NCI-H82 treated with DMSO at 0.1 percent for 48 hours (cell line): ENCODE measurements around the gene LHFPL4.
"Not testable (repeated sequence)": the region's sequence is repeated elsewhere in the genome, so short reads cannot be mapped to it uniquely, and the experiment has no call there.

ENCODE experiments used
- DNase-seq: peaks from one replicate; lab custom pipeline; 2025; ENCODE audit not compliant: unreplicated experiment; lab: John Stamatoyannopoulos, UW

LHFPL4 gene

DNA sequence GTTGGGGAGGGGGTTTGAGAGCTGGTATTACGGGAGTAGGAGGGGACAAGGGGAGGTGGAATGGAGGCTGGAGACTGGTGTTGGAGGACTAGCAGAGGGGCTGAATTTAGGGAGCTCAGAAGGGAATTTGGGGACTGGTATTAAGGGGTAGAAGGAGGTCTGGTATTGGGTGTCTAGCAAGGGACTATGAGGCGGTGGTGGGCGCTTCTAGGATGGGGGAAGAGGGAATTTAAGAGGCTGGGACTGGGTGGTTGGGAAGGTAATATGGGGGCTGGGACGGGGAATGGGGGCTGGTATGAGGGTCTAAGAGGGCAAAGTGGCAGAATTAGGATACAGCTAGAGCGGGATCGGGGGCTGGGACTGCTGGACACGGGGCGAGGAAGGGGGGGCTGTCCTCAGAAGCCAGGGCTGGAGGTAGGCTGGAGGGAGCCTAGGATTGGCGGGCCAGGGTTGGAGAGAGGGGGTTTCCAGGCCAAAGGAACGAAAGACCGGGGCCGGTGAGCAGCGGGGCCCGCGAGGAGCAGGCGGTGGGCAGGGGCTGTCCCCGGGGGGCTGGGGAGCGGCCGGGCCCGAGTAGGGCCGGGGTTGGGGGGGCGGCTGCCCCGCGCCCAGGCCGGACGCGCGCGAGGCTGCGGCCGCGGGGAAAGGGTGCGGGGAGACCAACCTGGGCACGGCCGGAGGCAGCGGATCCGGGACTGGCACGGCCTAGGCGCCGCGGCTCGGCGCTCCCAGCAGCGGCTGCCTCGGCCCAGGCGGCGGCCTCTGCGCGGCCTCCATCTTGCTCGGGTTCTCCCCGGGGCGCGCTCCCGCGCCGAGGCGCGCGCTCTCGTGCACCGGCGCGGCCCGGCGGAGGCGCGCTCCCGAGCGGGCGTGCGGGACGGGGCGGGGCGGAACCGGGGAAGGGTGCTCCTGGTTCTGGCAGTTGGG is at the start of gene LHFPL4:
TSS of gene LHFPL4 (minus strand) at position 802 of the 927 bp plus-strand sequence. CDS start 1,143 bp downstream, outside the sequence.
- no peak for DNase-seq

DNA sequence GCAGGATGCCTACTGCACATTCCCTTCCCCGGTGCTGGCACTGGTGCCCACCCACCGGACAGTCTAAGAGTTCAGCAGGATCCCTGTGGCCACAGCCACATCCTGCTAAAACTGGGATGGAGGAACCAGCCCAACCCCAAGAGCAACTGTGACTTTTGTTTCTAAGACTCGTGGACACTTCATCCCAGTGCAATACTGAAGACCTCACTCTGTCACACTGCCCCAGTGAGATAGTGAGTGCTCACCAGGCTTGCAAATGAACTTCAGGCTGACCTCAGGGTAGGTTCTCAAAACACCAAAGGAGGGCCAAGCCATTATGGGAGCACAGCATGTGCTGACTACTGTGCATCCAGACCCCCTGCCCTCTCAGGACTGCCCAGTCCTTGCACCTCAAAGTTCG is 49.0 kb upstream of the LHFPL4 start:
- DNase-seq = no peak

- DNase-seq = not testable (repeated sequence)
These were observed 47.5 kb upstream of the LHFPL4 start for GRCh38 chr3:9601006-9601581.

DNA sequence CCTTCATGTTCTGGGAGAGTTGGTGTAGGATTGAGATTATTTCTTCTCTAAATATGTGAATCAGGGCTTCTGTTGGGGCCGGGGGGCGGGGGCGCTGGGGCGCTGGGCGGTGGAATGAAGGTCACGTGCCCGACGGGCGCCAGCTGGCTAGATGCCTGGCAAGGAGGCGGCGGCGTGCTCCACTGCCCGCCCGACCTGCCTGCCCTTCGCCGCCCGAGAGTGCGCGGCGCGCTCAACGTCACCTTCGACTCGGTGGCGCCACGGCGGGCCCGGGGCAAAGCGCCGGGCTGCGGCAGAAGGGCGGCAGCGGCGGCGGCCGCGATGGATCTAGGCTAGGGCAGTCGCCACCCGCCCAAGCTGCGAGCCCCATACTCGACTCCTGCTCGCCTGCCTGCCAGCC is 47.0 kb upstream of the LHFPL4 start:
- no peak for DNase-seq

DNA sequence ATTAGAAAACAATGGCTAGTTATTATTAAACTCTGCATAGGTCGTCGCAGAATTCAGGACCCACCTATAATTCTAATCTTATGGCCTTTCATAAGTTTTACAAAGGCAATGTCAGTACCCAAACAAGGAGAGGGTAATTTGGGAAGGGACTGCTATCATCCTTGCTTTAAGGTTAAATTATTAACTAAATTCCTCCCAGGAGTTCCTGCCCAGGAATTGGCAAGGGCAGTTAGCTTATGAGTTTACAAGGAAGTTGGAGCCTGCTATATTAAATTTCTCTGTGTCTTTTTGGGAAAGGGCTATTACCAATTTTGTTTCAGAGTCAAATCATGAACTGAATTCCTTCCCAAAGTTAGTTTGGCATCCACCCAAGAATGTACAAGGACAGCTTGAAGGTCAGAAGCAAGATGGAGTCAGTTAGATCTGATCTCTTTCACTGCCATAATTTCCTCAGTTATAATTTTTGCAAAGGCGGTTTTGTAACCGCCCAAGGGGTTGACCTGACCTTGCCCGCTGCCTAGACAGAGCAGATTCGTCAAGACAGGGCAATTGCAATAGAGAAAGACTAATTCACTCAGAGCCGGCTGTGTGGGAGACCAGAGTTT is 45.3 kb upstream of the LHFPL4 start:
- DNase-seq = no peak

GRCh38 chr3:9595877-9596276 is 42.3 kb upstream of the LHFPL4 start:
- DNase-seq = no peak

GRCh38 chr3:9591781-9592180 is 38.2 kb upstream of the LHFPL4 start:
- DNase-seq = not testable (repeated sequence)

GRCh38 chr3:9590282-9590791 is 36.7 kb upstream of the LHFPL4 start:
- no peak for DNase-seq

- no peak for DNase-seq
These were observed 30.2 kb upstream of the LHFPL4 start for GRCh38 chr3:9583792-9584191.

DNA sequence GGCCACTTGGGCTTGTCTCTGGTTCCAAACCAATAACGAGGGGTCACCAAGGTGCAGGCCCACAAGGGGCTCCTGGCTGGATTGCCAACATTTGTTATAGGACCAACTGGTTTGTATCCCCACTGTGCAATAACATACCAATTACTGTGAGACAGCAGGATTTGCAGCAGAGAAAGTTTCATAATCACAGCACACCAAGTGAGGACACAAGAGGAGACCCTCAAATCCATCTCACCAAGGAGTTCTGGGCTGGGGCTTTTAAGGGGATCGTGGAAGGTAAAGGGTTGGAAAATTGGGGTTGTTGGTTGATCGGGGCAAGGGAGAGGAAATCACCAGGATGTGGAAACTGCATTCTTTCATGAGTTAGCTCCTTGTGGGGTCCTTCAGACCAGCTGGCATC is 29.7 kb upstream of the LHFPL4 start:
- no peak for DNase-seq

DNA sequence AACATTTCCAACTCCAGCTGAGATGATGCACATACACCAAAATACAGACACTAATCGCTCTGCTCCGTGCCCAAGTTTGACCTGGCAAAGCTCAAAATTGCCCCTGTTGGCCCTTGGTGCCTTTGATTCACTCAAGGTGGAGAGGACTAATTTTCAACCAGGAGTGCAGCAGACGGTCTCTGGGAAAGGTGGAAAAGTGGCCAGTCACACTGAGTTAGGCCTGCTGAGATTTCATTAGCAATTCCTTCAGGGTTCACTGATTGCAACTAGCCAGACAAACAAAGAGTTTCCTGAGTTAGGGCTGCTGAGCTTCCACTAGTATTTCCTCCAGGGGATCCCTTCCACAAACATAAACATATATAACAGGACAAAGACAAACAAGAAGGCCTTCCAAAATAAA is 28.7 kb upstream of the LHFPL4 start:
- no peak for DNase-seq

GRCh38 chr3:9581742-9582141 is 28.1 kb upstream of the LHFPL4 start:
- DNase-seq = no peak

DNA sequence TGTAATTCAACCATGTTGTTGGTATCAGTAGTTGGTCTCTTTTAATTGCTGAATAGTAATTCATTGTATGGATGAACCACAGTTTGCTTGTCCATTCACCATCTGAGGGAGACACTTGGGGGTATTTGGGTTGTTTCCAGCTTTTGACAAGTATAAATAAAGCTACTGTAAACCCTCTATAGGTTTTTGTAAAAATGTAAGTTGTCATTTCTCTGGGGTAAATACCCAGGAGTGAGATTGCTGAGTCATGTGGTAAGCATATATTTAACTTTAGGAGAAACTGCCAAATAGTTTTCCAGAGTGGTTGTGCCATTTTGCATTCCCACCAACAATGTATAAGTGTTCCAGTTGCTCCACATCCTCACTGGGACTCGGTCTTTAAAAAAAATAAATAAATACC is 15.4 kb upstream of the LHFPL4 start:
- no peak for DNase-seq

GRCh38 chr3:9565316-9565715 is 11.7 kb upstream of the LHFPL4 start:
- DNase-seq = no peak

- no peak for DNase-seq
These were observed 10.2 kb upstream of the LHFPL4 start for GRCh38 chr3:9563851-9564250.

GRCh38 chr3:9560056-9560455 is 6.4 kb upstream of the LHFPL4 start:
- not testable (repeated sequence) for DNase-seq

GRCh38 chr3:9553948-9554513 is 409 bp upstream of the LHFPL4 start:
- no peak for DNase-seq

GRCh38 chr3:9552252-9552999 is 1.2 kb downstream of the LHFPL4 start:
- DNase-seq = no peak

- no peak for DNase-seq
These were observed 2.6 kb downstream of the LHFPL4 start for GRCh38 chr3:9550999-9551398.

DNA sequence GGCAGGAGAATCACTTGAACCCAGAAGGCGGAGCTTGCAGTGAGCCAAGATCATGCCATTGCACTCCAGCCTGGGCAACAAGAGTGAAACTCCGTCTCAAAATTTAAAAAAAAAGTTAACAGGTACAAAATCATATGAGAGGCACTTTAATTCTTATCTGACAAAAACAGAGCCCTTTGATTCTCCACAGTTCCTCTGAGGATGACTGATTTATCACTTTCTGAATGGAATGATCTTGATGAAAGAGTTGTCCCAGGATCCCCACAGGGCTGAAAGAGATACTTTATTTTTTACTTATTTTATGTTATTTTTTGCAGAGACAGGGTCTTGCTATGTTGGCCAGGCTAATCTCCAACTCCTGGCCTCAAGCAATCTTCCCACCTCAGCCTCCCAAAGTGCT is 4.0 kb downstream of the LHFPL4 start:
- DNase-seq = no peak

- no peak for DNase-seq
These were observed 4.6 kb downstream of the LHFPL4 start for GRCh38 chr3:9548991-9549390.
